Measurements from ENCODE around the gene FRMD5.

- TF ChIP-seq, protein P1, sequence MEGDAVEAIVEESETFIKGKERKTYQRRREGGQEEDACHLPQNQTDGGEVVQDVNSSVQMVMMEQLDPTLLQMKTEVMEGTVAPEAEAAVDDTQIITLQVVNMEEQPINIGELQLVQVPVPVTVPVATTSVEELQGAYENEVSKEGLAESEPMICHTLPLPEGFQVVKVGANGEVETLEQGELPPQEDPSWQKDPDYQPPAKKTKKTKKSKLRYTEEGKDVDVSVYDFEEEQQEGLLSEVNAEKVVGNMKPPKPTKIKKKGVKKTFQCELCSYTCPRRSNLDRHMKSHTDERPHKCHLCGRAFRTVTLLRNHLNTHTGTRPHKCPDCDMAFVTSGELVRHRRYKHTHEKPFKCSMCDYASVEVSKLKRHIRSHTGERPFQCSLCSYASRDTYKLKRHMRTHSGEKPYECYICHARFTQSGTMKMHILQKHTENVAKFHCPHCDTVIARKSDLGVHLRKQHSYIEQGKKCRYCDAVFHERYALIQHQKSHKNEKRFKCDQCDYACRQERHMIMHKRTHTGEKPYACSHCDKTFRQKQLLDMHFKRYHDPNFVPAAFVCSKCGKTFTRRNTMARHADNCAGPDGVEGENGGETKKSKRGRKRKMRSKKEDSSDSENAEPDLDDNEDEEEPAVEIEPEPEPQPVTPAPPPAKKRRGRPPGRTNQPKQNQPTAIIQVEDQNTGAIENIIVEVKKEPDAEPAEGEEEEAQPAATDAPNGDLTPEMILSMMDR (IDR thresholded peaks at IDR 0.05; ENCODE audit: poor library complexity), result no peak
- TF ChIP-seq EZH2 (IDR thresholded peaks at IDR 0.05; ENCODE audit: borderline replicate concordance), result no peak
Measured at GRCh38 chr15:43918717-43919116, 276.4 kb downstream of the FRMD5 start.
